ENCODE results near the gene GEMIN2.
"Not testable (repeated sequence)": the region's sequence is repeated elsewhere in the genome, so short reads cannot be mapped to it uniquely, and the experiment has no call there.

GEMIN2 gene

DNA sequence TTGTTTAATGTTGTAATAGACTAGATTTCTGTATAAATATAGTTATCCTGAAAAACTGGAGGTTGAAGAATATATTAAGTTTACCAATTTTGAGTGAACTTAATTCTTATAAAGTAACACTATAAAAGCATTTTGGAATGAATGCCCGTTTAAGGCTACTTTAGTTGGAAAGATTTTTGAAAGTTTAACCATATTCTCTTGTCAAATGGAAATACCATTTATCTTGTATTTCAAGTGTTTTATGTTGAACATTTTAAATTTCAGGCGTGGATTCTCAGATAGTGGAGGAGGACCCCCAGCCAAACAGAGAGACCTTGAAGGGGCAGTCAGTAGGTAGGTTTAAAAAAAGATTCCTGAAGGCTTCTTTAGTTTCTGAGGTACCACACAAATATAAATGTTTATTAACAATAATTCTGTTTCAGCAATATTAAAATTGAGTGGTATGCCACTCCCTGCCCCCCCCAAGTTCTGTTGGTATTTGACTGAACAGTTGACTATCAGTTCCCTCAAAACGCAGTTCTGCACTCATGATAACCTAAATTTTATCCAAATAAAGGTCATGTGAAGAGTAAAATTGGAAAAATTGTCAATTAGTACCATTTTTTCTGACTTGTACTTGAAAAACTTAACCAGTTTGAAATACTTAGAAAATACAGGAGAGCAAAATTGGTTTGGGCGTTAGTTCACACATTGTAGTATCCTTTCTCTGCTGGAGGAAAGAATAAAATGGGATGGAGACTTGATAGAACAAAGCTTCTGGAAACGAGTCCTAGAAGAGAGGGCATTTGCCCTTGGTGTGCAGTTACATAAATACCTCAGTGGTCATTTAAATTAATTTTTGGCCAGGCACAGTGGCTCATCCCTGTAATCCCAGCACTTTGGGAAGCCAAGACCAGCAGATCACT lies 62.4 kb downstream of the GEMIN2 start:
- DNase-seq (ENCODE audit: low spot score), result no peak

DNA sequence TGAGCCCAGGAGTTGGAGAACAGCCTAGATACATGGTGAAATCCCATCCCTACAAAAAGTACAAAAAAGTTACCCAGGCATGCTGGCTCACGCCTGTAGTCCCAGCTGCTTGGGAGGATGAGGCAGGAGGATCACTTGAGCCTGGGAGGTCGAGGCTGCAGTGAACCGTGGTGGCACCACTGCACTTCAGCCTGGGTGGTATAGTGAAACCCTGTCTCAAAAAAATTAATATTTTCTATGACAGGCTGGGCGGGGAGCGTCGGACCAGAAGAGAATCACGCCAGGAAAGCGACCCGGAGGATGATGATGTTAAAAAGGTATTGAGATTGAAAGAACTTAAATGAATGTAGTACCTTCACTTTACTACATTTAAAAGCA lies 63.0 kb downstream of the GEMIN2 start:
- DNase-seq (ENCODE audit: low spot score), result no peak

DNA sequence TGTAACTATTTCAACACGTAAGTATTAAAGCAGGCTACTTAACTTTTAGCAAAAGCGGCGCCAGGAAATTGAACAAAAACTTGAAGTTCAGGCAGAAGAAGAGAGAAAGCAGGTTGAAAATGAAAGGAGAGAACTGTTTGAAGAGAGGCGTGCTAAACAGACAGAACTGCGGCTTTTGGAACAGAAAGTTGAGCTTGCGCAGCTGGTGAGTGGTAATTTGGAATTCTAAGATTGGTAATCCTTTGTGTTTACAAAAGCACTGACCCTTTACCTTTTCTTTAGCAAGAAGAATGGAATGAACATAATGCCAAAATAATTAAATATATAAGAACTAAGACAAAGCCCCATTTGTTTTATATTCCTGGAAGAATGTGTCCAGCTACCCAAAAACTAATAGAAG lies 64.9 kb downstream of the GEMIN2 start:
- no peak for DNase-seq (ENCODE audit: low spot score)

DNA sequence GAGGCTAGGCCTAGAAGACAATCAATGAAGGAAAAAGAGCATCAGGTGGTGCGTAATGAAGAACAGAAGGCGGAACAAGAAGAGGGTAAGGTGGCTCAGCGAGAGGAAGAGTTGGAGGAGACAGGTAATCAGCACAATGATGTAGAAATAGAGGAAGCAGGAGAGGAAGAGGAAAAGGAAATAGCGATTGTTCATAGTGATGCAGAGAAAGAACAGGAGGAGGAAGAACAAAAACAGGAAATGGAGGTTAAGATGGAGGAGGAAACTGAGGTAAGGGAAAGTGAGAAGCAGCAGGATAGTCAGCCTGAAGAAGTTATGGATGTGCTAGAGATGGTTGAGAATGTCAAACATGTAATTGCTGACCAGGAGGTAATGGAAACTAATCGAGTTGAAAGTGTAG lies 66.4 kb downstream of the GEMIN2 start:
- no peak for DNase-seq (ENCODE audit: low spot score)

DNA sequence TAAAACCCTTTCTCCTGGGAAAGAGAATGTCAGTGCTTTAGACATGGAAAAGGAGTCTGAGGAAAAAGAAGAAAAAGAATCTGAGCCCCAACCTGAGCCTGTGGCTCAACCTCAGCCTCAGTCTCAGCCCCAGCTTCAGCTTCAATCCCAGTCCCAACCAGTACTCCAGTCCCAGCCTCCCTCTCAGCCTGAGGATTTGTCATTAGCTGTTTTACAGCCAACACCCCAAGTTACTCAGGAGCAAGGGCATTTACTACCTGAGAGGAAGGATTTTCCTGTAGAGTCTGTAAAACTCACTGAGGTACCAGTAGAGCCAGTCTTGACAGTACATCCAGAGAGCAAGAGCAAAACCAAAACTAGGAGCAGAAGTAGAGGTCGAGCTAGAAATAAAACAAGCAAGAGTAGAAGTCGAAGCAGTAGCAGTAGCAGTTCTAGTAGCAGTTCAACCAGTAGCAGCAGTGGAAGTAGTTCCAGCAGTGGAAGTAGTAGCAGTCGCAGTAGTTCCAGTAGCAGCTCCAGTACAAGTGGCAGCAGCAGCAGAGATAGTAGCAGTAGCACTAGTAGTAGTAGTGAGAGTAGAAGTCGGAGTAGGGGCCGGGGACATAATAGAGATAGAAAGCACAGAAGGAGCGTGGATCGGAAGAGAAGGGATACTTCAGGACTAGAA lies 67.0 kb downstream of the GEMIN2 start:
- DNase-seq (ENCODE audit: low spot score), result no peak

DNA sequence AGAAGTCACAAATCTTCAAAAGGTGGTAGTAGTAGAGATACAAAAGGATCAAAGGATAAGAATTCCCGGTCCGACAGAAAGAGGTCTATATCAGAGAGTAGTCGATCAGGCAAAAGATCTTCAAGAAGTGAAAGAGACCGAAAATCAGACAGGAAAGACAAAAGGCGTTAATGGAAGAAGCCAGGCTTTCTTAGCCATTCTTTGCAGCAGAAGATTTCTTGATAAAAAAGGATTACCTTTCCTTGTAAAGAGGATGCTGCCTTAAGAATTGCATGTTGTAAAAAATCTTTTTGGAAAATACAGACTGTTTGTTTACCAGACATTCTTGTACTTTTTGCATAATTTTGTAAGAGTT lies 67.5 kb downstream of the GEMIN2 start:
- no peak for DNase-seq (ENCODE audit: low spot score)

DNA sequence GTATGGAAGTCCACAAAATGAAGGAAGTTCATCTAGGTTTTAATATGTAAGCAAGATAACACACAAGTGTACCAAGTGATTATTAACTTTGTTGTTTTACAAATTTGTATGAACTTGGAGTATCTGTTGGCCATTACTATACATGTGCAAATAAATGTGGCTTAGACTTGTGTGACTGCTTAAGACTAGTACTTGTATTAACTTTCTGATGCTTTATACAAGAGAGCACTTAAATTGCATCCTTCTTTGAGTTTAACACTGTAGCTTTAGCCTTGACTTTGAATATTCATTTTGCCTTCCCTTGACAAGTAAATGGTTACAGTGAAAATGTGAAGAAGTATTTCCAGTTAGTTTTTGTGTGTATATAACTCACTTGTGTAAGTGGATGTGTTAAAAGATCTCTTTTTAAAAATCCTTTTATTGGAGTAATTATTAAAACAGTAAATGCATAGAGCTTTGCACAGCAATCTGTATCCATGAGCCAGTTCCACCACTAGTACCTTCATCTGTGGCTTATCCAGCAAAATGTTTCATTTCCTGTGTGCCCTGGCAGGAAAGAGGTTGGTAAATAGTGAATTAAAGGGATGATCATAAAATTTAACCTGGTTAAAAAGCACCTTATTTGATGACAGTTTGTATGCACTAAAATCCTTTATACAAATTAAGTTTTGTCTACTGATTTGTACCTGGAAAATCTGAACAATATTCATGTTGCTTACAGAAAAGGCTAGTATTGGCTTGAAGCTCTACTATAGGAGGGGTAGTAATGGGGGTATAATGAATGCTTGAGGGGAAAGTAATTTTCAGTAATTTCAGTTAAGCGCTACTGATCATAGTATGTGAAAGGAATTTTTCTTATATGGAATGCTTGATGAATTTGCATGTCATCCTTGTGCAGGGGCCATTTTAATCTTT lies 68.9 kb downstream of the GEMIN2 start:
- DNase-seq (ENCODE audit: low spot score), result no peak

DNA sequence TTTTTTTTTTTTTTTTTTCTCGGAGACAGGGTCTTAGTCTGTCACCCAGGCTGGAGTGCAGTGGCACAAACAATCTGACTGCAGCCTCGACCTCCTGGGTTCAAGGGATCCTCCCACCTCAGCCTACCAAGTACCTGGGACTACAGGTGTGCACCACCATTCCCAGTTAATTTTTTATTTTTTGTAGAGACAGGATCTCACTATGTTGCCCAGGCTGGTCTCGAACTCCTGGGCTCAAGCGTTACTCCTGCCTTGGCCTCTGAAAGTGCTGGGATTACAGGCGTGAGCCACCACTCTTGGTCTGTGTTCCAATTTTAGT lies 69.5 kb downstream of the GEMIN2 start:
- DNase-seq (ENCODE audit: low spot score), result not testable (repeated sequence)

DNA sequence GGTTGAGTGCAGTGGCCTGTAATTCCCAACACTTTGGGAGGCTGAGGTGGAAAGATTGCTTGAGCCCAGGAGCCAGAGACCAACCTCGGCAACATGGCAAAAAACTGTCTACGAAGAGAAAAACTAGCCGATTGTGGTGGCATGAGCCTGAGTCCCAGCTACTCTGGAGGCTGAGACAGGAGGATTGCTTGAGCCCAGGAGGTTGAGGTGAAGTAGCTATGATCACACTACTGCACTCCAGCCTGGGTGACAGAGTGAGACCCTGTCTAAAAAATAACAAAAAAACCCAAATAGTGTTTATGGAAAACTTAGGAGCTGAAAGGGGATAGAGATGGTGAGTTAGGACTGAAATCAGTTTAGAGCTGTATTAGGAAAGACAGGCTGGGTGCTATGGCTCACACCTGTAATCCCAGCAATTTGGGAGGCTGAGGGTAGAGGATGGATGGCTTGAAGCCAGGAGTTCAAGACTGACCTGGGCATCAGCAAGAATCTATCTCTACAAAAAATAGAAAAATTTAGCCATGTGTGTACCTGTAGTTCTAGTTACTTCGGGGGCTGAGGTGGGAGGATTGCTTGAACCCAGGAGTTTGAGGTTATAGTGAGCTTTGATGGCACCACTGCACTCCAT lies 70.6 kb downstream of the GEMIN2 start:
- DNase-seq (ENCODE audit: low spot score), result no peak

DNA sequence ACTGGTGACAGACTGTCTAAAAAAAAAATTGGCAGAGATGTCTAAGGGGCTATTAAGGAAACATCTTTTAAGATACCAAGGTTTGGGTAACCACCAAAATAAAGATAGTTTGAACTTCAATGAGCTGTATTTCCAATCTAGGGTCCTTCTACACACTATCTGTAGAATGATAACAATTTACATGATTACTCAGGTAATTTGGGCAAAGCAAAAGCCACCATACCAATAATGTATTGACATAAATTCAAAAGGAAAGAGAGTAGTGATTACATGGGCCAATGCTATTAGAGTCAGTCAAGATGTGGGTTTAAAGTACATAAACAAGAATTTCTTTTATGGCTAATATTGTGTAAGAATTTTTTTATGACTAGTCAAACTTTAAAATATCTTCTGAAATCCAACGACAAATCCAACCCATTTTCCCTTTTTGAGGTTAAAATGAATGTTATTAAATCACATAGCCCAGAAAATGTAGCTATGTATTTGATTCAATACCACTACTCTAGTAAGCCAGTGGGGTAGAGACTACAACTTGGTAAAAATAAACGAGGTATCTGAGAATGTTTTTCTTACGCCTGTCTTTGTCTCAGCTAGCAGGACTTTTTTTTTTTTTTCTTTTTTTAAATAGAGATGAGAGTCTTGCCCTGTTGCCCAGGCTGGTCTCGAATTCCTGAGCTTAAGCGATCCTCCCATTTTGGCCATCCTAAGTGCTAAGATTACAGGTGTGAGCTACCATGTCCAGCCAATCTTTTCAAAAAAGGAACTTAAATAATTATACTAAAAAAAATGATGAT lies 71.3 kb downstream of the GEMIN2 start:
- no peak for DNase-seq (ENCODE audit: low spot score)
